ENCODE measurements around the gene MGAT3.

DNA sequence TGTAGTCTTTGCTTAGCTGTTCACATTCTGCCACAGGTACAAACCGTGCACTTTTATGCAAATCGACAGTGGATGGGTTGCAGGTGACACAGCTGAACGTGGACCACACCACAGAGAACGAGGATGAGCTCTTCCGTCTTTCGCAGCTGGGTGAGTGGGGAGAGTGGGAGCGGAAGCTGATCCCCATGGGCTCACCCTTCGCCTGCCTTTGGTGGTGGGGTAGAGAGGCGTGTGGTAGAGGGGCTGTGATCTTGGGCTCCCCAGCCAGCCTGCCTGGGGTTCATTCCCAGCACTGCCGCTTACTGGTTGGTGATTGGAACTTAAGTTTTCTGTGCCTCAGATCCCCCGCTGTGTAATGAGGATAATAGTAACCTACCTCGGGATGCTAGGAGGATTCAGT, 38.1 kb upstream of the MGAT3 start:
- TF ChIP-seq, protein P1, sequence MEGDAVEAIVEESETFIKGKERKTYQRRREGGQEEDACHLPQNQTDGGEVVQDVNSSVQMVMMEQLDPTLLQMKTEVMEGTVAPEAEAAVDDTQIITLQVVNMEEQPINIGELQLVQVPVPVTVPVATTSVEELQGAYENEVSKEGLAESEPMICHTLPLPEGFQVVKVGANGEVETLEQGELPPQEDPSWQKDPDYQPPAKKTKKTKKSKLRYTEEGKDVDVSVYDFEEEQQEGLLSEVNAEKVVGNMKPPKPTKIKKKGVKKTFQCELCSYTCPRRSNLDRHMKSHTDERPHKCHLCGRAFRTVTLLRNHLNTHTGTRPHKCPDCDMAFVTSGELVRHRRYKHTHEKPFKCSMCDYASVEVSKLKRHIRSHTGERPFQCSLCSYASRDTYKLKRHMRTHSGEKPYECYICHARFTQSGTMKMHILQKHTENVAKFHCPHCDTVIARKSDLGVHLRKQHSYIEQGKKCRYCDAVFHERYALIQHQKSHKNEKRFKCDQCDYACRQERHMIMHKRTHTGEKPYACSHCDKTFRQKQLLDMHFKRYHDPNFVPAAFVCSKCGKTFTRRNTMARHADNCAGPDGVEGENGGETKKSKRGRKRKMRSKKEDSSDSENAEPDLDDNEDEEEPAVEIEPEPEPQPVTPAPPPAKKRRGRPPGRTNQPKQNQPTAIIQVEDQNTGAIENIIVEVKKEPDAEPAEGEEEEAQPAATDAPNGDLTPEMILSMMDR (conservative IDR thresholded peaks at IDR 0.05 in 1 of 2, IDR thresholded peaks at IDR 0.05 in 1 of 2; ENCODE audit: extremely low read depth in 1 of 2, insufficient read depth in 1 of 2, low read depth in 1 of 2, low read length in 2 of 2), result no peak
- no peak for TF ChIP-seq EZH2 (IDR thresholded peaks at IDR 0.05; ENCODE audit: borderline replicate concordance, low read length)

All from mammary epithelial cell (primary cell).